ENCODE results near the gene IGSF21.

- no peak for TF ChIP-seq ZNF274 (IDR thresholded peaks at IDR 0.05; ENCODE audit: insufficient read depth, insufficient read length)
- no peak for TF ChIP-seq PKNOX1 (IDR thresholded peaks at IDR 0.05)
- TF ChIP-seq RCOR1 (conservative IDR thresholded peaks at IDR 0.05; ENCODE audit: low read depth, low read length): no peak
- TF ChIP-seq CTCF (IDR thresholded peaks at IDR 0.05 in 2 of 3, conservative IDR thresholded peaks at IDR 0.05 in 1 of 3; ENCODE audit: control insufficient read depth in 2 of 3, extremely low read depth in 1 of 3, insufficient read depth in 1 of 3, low read depth in 3 of 3, low read length in 3 of 3): no peak
- no peak for TF ChIP-seq E4F1 (IDR thresholded peaks at IDR 0.05; ENCODE audit: borderline replicate concordance, partially characterized antibody)
- no peak for TF ChIP-seq SP1 (IDR thresholded peaks at IDR 0.05; ENCODE audit: low read depth, low read length)
- no peak for TF ChIP-seq ZBTB33 (IDR thresholded peaks at IDR 0.05)
- TF ChIP-seq ETV6 (conservative IDR thresholded peaks at IDR 0.05 in 1 of 2, IDR thresholded peaks at IDR 0.05 in 1 of 2; ENCODE audit: borderline replicate concordance in 1 of 2, low read depth in 1 of 2): no peak
- no peak for TF ChIP-seq USF2 (IDR thresholded peaks at IDR 0.05; ENCODE audit: borderline replicate concordance, low read depth, low read length)
- TF ChIP-seq RBBP5 (conservative IDR thresholded peaks at IDR 0.05): no peak
- TF ChIP-seq BCLAF1 (IDR thresholded peaks at IDR 0.05): no peak
- no peak for TF ChIP-seq CEBPB (IDR thresholded peaks at IDR 0.05; ENCODE audit: borderline replicate concordance in 1 of 2, low read depth in 2 of 2, low read length in 2 of 2)
Measured at GRCh38 chr1:18179009-18179408, 71.4 kb downstream of the IGSF21 start.

All from GM12878 (cell line).